ENCODE results near the gene NRXN3.

NRXN3 gene

GRCh38 chr14:78164226-78164853, 5.8 kb upstream of the NRXN3 start:
- no peaks in the 10 kb centered on the region for H3K27me3 ChIP-seq (replicated peaks; ENCODE audit: control insufficient read depth, insufficient read depth, low read length, poor library complexity, severe bottlenecking)

GRCh38 chr14:78172428-78172827, 2.3 kb downstream of the NRXN3 start:
- no peak overlapping the region for H3K27ac ChIP-seq (ENCODE audit: insufficient read depth, low read length, poor library complexity, severe bottlenecking)
- H3K9me3 ChIP-seq (ENCODE audit: control insufficient read depth, low read length) = no peaks in the 10 kb centered on the region
- H3K4me3 ChIP-seq (ENCODE audit: insufficient read depth, low read depth, low read length, poor library complexity, severe bottlenecking) = no peak overlapping the region
- no peaks in the 10 kb centered on the region for H3K36me3 ChIP-seq (ENCODE audit: control insufficient read depth, insufficient read depth, low read length)
- H3K4me1 ChIP-seq (ENCODE audit: control insufficient read depth, insufficient read depth, low read length, poor library complexity, severe bottlenecking) = no peaks in the 10 kb centered on the region
- H3K27me3 ChIP-seq (replicated peaks; ENCODE audit: control insufficient read depth, insufficient read depth, low read length, poor library complexity, severe bottlenecking) = no peaks in the 10 kb centered on the region
- no peak for DNase-seq

More at GRCh38 chr14:78164226-78164853, 5.8 kb upstream of the NRXN3 start:
- no peaks in the 10 kb centered on the region for H3K9me3 ChIP-seq (ENCODE audit: control insufficient read depth, low read length)
- no peak overlapping the region for H3K27ac ChIP-seq (ENCODE audit: insufficient read depth, low read length, poor library complexity, severe bottlenecking)
- H3K36me3 ChIP-seq (ENCODE audit: control insufficient read depth, insufficient read depth, low read length) = no peaks in the 10 kb centered on the region
- DNase-seq = no peak
- no peaks in the 10 kb centered on the region for H3K4me1 ChIP-seq (ENCODE audit: control insufficient read depth, insufficient read depth, low read length, poor library complexity, severe bottlenecking)
- no peak overlapping the region for H3K4me3 ChIP-seq (ENCODE audit: insufficient read depth, low read depth, low read length, poor library complexity, severe bottlenecking)

- no peak for DNase-seq
- Histone ChIP-seq H3K9me3 (ENCODE audit: control insufficient read depth, low read length) (no peaks in the 10 kb centered on the region), H3K4me1 (ENCODE audit: control insufficient read depth, insufficient read depth, low read length, poor library complexity, severe bottlenecking) (no peaks in the 10 kb centered on the region), H3K27me3 (replicated peaks; ENCODE audit: control insufficient read depth, insufficient read depth, low read length, poor library complexity, severe bottlenecking) (no peaks in the 10 kb centered on the region), H3K4me3 (ENCODE audit: insufficient read depth, low read depth, low read length, poor library complexity, severe bottlenecking) (no peak overlapping the region), H3K27ac (ENCODE audit: insufficient read depth, low read length, poor library complexity, severe bottlenecking) (no peak overlapping the region), H3K36me3 (ENCODE audit: control insufficient read depth, insufficient read depth, low read length) (no peaks in the 10 kb centered on the region)
These were observed 3.3 kb downstream of the NRXN3 start for GRCh38 chr14:78173346-78174035.

- no peaks in the 10 kb centered on the region for H3K9me3 ChIP-seq (ENCODE audit: control insufficient read depth, low read length)
- no peak for DNase-seq
- H3K27ac ChIP-seq (ENCODE audit: insufficient read depth, low read length, poor library complexity, severe bottlenecking) = no peak overlapping the region
- no peaks in the 10 kb centered on the region for H3K4me1 ChIP-seq (ENCODE audit: control insufficient read depth, insufficient read depth, low read length, poor library complexity, severe bottlenecking)
- no peaks in the 10 kb centered on the region for H3K27me3 ChIP-seq (replicated peaks; ENCODE audit: control insufficient read depth, insufficient read depth, low read length, poor library complexity, severe bottlenecking)
- H3K36me3 ChIP-seq (ENCODE audit: control insufficient read depth, insufficient read depth, low read length) = no peaks in the 10 kb centered on the region
- H3K4me3 ChIP-seq (ENCODE audit: insufficient read depth, low read depth, low read length, poor library complexity, severe bottlenecking) = no peak overlapping the region
These were observed 5.2 kb downstream of the NRXN3 start for GRCh38 chr14:78175412-78175811.

- no peak for DNase-seq
- Histone ChIP-seq H3K4me1 (ENCODE audit: control insufficient read depth, insufficient read depth, low read length, poor library complexity, severe bottlenecking) (no peaks in the 10 kb centered on the region), H3K36me3 (ENCODE audit: control insufficient read depth, insufficient read depth, low read length) (no peaks in the 10 kb centered on the region), H3K27me3 (replicated peaks; ENCODE audit: control insufficient read depth, insufficient read depth, low read length, poor library complexity, severe bottlenecking) (no peaks in the 10 kb centered on the region), H3K4me3 (ENCODE audit: insufficient read depth, low read depth, low read length, poor library complexity, severe bottlenecking) (no peak overlapping the region), H3K27ac (ENCODE audit: insufficient read depth, low read length, poor library complexity, severe bottlenecking) (no peak overlapping the region), H3K9me3 (ENCODE audit: control insufficient read depth, low read length) (no peaks in the 10 kb centered on the region)
These were observed 7.9 kb downstream of the NRXN3 start for GRCh38 chr14:78178071-78178470.

- Histone ChIP-seq H3K4me3 (ENCODE audit: insufficient read depth, low read depth, low read length, poor library complexity, severe bottlenecking) (no peak overlapping the region), H3K4me1 (ENCODE audit: control insufficient read depth, insufficient read depth, low read length, poor library complexity, severe bottlenecking) (no peaks in the 10 kb centered on the region), H3K27ac (ENCODE audit: insufficient read depth, low read length, poor library complexity, severe bottlenecking) (no peak overlapping the region), H3K9me3 (ENCODE audit: control insufficient read depth, low read length) (no peaks in the 10 kb centered on the region), H3K27me3 (replicated peaks; ENCODE audit: control insufficient read depth, insufficient read depth, low read length, poor library complexity, severe bottlenecking) (no peaks in the 10 kb centered on the region), H3K36me3 (ENCODE audit: control insufficient read depth, insufficient read depth, low read length) (no peaks in the 10 kb centered on the region)
- no peak for DNase-seq
These were observed 8.8 kb downstream of the NRXN3 start for GRCh38 chr14:78178971-78179370.

GRCh38 chr14:78181270-78181669, 11.1 kb downstream of the NRXN3 start:
- H3K27ac ChIP-seq (ENCODE audit: insufficient read depth, low read length, poor library complexity, severe bottlenecking) = no peak overlapping the region
- no peaks in the 10 kb centered on the region for H3K36me3 ChIP-seq (ENCODE audit: control insufficient read depth, insufficient read depth, low read length)
- H3K27me3 ChIP-seq (replicated peaks; ENCODE audit: control insufficient read depth, insufficient read depth, low read length, poor library complexity, severe bottlenecking) = no peaks in the 10 kb centered on the region
- no peaks in the 10 kb centered on the region for H3K4me1 ChIP-seq (ENCODE audit: control insufficient read depth, insufficient read depth, low read length, poor library complexity, severe bottlenecking)
- no peaks in the 10 kb centered on the region for H3K9me3 ChIP-seq (ENCODE audit: control insufficient read depth, low read length)
- no peak overlapping the region for H3K4me3 ChIP-seq (ENCODE audit: insufficient read depth, low read depth, low read length, poor library complexity, severe bottlenecking)
- no peak for DNase-seq

GRCh38 chr14:78182722-78183121, 12.5 kb downstream of the NRXN3 start:
- DNase-seq = no peak
- H3K27ac ChIP-seq (ENCODE audit: insufficient read depth, low read length, poor library complexity, severe bottlenecking) = no peak overlapping the region
- no peaks in the 10 kb centered on the region for H3K9me3 ChIP-seq (ENCODE audit: control insufficient read depth, low read length)
- H3K27me3 ChIP-seq (replicated peaks; ENCODE audit: control insufficient read depth, insufficient read depth, low read length, poor library complexity, severe bottlenecking) = no peaks in the 10 kb centered on the region
- no peak overlapping the region for H3K4me3 ChIP-seq (ENCODE audit: insufficient read depth, low read depth, low read length, poor library complexity, severe bottlenecking)
- H3K36me3 ChIP-seq (ENCODE audit: control insufficient read depth, insufficient read depth, low read length) = no peaks in the 10 kb centered on the region
- no peaks in the 10 kb centered on the region for H3K4me1 ChIP-seq (ENCODE audit: control insufficient read depth, insufficient read depth, low read length, poor library complexity, severe bottlenecking)

GRCh38 chr14:78184157-78184556, 14.0 kb downstream of the NRXN3 start:
- no peak overlapping the region for H3K27ac ChIP-seq (ENCODE audit: insufficient read depth, low read length, poor library complexity, severe bottlenecking)
- no peak overlapping the region for H3K4me3 ChIP-seq (ENCODE audit: insufficient read depth, low read depth, low read length, poor library complexity, severe bottlenecking)
- H3K36me3 ChIP-seq (ENCODE audit: control insufficient read depth, insufficient read depth, low read length) = no peaks in the 10 kb centered on the region
- no peak for DNase-seq
- H3K4me1 ChIP-seq (ENCODE audit: control insufficient read depth, insufficient read depth, low read length, poor library complexity, severe bottlenecking) = no peaks in the 10 kb centered on the region
- H3K27me3 ChIP-seq (replicated peaks; ENCODE audit: control insufficient read depth, insufficient read depth, low read length, poor library complexity, severe bottlenecking) = no peaks in the 10 kb centered on the region
- H3K9me3 ChIP-seq (ENCODE audit: control insufficient read depth, low read length) = no peaks in the 10 kb centered on the region

GRCh38 chr14:78186277-78186676, 16.1 kb downstream of the NRXN3 start:
- H3K4me1 ChIP-seq (ENCODE audit: control insufficient read depth, insufficient read depth, low read length, poor library complexity, severe bottlenecking) = no peaks in the 10 kb centered on the region
- H3K36me3 ChIP-seq (ENCODE audit: control insufficient read depth, insufficient read depth, low read length) = no peaks in the 10 kb centered on the region
- H3K9me3 ChIP-seq (ENCODE audit: control insufficient read depth, low read length) = no peaks in the 10 kb centered on the region
- no peak overlapping the region for H3K27ac ChIP-seq (ENCODE audit: insufficient read depth, low read length, poor library complexity, severe bottlenecking)
- H3K4me3 ChIP-seq (ENCODE audit: insufficient read depth, low read depth, low read length, poor library complexity, severe bottlenecking) = no peak overlapping the region
- DNase-seq = no peak
- no peaks in the 10 kb centered on the region for H3K27me3 ChIP-seq (replicated peaks; ENCODE audit: control insufficient read depth, insufficient read depth, low read length, poor library complexity, severe bottlenecking)

All from effector memory CD4-positive, alpha-beta T cell (primary cell).